Mucosa of gallbladder (tissue), 1 donor: ENCODE data around the gene RLIM. TPM values are rescaled to one million over a fixed set of nuclear protein-coding genes. Genes with fewer than 3 reads are reported as not detected.
A peak's percentile ranks its signal among the peaks of the same experiment; 100 is the strongest.
"Not testable (repeated sequence)": the region's sequence is repeated elsewhere in the genome, so short reads cannot be mapped to it uniquely, and the experiment has no call there.

Experiments used
- DNase-seq: peaks from one replicate; pipeline ENCODE4 v3.0.0-alpha.2; 2020; ENCODE audit warnings: low spot score
- total RNA-seq: library from RNA; stranded (reverse); gene quantifications from one replicate; pipeline ENCODE4 v1.2.1, GENCODE V29; 2021
- donor health status: DM: no; HTN: no; CAD: no.

Gene RLIM, protein sequence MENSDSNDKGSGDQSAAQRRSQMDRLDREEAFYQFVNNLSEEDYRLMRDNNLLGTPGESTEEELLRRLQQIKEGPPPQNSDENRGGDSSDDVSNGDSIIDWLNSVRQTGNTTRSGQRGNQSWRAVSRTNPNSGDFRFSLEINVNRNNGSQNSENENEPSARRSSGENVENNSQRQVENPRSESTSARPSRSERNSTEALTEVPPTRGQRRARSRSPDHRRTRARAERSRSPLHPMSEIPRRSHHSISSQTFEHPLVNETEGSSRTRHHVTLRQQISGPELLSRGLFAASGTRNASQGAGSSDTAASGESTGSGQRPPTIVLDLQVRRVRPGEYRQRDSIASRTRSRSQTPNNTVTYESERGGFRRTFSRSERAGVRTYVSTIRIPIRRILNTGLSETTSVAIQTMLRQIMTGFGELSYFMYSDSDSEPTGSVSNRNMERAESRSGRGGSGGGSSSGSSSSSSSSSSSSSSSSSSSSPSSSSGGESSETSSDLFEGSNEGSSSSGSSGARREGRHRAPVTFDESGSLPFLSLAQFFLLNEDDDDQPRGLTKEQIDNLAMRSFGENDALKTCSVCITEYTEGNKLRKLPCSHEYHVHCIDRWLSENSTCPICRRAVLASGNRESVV
- total RNA-seq: 30.1 TPM

DNA sequence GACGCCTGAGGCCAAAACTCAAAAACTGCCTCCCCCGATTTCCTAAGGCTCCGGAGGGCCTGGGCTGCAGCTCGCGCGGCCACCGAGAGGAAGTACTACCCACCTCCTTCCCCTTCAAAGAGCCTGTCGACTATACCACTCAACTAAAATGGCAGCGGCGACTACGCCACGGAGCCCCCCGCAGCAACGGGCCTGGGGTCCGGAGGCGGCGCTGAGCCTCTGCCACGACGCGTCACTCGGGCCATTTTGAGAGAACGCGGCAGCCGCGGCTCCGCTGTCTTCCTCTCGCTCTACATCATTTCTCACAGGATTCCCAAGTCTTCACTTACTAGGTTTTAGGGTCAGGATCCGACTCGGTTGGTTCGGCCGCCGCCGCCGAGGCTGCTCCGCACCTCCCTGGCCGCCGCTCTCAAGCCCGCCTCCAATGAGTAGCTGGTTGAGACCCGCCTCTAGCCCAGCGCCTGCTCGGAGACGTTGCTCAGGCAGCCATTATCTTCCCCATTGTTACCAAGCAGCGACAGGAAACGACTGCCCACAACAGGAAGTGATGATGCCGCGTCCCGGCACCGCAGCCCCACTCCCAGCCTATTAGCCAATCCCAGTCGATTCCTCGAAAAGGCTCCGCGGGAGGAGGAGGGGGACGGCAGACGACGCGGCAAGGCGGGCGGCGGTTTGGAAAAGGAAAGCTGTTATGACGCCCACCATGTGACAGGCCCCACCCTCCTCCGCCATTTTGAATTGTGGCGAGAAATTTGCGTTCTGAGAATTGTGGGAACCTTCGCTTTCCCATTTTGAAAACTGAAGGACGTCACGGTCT, at the start of gene RLIM:
RLIM (minus strand) TSS at position 532 of the 817 bp plus-strand sequence. CDS start 18,647 bp downstream, outside the sequence.
- peak; percentile 95 for DNase-seq

DNA sequence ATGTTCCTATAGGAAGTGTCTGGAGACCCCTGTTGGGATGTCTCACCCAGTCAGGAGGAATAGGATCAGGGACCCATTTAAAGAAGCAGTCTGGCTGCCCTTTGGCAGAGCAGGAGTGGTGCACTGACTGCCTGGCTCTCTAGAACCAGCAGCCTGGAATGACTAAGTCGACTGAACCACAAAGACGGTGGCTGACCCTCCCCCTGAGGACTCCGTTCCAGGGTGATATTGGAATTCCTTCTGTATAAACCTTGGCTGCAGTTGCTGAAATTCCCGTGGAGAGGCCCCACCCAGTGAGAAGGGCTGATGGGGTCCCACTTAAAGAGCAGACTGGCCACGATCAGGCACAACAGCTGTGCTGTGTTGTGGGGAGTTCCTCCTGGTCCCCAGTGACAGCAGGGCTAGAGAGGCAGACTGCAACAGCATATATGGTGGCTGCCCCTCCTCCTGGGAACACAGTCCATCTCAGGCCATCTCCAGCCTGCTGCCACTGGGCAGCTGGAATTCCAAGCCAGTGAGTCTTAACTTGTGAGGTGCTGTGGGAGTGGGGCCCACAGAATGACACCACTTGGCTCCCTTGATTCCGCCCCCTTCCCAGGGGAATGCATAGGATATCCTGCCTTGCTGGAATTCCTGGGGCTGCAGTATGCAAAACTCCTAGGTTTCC, 41.8 kb upstream of the RLIM start:
- DNase-seq: no peak

DNA sequence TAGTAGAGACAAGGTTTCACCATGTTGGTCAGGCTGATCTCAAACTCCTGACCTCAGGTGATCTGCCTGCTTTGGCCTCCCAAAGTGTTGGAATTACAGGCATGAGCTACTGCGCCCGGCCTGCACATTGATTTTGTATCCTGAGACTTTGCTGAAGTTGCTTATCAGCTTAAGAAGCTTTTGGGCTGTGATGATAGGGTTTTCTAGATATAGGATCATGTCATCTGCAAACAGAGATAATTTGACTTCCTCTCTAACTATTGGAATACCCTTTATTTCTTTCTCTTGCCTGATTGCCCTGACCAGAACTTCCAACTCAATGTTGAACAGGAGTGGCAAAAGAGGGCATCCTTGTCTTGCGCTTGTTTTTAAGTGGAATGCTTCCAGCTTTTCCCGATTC, 40.5 kb upstream of the RLIM start:
- DNase-seq: not testable (repeated sequence)

DNA sequence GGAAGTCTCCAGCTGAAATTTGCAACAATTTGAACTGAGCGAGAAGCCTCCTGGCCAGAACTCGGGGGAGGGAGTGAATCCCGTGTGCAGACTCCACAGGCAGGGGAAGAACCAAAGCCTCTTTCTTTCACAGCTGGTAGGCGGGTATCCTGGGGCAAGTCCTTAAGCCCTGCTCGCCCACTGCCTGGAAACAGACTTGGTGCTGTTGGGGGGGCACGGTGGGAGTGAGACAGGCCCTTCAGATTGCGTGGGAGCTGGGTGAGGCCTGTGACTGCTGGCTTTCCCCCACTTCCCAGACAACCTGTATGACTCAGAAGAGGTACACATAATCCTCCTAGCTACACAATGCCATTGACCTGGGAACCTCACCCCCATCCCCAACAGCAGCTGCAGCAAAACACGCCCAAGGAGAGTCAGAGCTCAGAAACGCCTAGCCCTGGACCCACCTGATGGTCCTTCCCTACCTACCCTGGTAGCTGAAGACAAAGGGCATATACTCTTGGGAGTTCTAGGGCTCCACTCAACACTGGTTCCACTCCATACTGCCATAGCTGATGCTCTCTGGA, 22.4 kb upstream of the RLIM start:
- no peak for DNase-seq

DNA sequence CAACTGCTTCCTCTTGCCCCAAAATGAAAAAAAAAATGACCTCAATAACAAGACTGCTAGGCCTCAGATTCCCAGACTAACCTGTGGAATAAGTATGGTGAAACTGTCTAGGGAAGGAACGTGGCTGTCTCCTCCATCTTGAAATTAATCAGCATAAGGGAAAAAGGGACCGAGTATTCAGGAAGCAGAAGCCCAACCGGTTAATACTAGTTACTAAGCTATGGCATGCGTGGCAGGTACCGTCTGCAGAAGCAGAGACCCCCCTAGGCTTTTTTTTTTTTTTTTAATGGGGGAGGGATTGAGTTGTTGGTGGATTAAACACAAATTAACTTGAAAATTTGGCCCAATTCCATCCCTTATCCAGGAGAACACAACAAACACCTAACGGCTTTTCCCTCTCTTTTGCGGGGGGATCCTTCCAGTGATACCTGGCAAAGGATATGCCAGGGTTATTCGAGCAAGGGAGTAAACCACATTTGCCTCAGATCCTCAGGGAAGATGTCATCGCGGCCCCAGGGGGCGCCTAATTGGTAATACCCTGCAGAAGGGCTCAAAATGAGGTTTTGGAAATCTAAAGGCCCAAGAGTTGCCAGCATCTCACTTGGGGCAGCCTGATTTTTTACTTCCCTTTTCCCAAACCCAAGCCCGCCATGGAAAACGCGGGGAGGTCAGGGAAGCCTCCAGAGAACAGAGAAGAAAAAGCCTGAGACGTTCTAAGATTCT, 893 bp downstream of the RLIM start:
- no peak for DNase-seq

DNA sequence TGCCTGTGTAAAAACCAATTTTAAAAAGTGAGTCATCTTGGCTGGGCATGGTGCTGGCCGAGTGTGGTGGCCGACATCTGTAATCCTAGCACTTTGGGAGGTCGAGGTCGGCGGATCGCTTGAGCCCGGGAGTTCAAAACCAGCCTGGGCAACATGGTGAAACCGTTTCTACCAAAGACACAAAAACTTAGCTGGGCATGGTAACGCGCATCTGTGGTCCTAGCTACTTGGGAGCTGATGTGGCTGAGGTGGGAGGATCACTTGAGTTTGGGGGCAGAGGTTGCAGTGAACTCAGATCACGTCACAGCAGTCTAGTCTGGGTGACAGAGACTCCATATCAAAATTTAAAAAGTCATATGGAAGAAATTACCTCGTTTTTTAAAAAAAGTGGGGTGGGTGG, 7.6 kb downstream of the RLIM start:
- no peak for DNase-seq

DNA sequence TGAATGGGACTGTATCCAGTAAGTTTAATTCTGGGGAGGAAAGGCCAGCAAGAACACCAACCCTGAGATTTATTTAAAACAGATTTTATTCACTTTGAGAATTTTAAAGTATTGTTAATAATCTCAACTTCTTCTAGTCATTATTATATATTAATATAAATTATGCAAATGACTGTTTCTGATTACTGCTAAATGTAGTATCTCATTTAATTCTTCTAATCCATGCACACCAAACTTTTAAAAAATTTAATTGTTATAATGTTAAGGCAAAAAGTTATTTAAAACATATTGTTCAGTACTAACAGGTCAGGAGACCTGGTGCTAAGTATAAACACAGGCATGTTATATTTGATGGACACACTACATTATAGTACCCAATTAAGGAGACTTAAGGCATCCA, 8.1 kb downstream of the RLIM start:
- DNase-seq: no peak

DNA sequence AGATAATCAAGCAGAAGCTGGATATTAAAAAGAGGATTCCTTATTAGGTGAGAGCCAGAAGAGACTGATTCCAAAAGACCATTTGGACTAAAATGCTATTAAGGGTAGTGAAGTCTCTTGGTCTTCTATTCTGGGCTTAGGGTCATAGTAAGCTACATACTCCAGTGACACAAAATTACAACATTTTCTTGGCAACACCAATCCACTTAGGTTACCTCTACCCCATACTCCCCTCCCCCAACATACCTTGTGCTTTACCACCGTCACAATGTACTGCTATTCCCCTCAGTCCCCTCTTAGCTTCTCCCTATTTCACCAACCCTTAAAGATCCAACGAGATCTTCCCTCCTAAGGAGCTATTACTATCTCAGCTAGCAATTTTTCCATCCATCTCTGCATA, 11.4 kb downstream of the RLIM start:
- DNase-seq: no peak

DNA sequence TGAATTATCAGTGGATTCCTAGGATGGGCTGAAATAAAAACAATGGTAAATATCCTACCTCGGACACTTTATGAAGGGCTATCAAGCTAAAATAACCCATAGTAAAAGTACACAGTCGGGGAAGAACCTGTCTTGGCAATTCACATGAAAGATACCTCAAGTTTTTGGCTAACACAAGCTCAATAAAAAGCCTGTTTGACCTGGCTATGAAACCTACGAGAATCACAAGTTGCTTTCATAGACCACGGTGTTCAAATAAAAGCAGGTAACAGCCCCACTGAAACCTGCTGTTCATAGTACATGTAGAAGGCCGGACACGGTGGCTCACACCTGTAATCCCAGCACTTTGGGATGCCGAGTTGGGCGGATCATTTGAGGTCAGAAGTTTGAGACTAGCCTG, 12.3 kb downstream of the RLIM start:
- DNase-seq: no peak

DNA sequence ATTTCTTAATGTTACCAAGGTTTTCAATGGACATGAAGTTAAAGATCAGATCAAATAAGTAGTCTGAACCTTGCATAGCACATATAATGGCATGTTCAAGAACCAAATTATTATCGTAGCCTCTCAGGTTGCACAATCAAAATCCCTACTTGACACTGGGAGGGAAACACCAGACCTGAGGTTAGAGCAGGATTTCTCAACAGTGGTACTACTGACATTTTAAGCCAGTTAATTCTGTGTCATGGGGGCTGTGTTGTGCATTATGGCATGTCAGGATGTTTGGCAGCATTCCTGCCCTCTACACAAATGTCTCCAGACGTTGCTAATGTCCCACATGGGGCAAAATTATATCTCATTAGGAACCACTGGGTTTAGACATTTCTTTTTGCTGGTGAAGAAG, 20.8 kb downstream of the RLIM start:
- no peak for DNase-seq

DNA sequence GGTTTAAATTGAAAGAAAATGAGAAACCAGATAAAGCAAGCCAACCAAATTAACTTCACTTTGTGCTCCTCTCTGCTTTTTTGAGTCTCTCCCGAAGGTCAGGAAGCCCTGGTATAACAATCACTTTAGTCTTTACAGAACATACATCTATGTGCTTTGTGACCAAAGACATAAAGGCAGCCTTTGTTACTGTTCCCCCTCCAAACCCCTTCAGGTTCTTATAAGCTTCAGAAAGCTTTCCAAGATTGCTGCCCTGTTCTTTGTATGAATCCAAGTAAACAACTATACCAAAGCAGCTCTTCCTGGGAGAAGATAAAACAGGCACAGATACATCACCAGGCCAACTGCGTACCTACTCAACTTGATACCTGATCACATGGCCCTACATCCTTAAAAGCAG, 28.7 kb downstream of the RLIM start:
- DNase-seq: no peak

DNA sequence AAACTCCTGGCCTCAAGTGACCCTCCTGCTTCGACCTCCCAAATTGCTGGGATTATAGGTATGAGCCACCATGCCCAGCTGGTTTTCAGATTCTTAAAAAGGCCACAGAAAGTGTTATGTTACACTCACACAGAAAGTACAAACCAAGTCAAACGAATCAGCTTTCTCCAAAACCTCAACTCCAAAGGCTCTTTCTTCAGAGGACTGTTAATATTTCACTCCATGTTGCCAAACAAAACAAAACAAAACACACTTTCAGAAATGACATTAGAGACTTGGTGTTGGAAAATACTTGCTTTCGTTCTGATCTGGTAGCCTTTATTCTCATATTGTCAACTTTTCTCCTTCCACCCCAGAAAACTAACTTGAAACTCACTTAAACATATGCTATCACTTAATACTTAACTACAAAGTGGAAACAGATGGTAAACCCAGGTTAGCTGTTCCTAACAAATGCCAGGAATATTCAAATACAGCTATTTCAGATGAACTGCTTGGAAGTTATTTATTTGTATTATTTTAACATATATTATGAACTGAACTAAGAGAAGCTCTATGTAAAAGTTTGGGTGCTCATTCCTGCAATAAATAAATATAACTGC, 34.7 kb downstream of the RLIM start:
- DNase-seq: no peak

DNA sequence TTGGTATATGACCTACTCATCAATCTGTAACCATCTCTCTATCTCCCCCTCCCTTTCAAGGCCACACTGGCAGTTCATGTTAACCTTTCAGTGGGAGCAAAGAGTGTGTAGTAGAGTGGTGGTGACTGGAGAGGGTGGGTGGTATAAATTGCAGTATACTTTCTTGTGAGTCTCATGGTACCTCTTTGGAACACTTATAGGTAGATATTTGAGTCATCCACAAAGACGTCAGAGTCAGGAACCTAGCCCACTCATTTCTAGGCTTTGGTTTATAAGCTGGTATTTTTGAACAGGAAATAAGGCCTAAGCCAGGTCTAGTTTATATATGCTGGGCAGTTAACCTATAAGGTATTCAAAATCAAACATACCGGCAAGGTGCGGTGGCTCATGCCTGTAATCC, 36.3 kb downstream of the RLIM start:
- DNase-seq: no peak

DNA sequence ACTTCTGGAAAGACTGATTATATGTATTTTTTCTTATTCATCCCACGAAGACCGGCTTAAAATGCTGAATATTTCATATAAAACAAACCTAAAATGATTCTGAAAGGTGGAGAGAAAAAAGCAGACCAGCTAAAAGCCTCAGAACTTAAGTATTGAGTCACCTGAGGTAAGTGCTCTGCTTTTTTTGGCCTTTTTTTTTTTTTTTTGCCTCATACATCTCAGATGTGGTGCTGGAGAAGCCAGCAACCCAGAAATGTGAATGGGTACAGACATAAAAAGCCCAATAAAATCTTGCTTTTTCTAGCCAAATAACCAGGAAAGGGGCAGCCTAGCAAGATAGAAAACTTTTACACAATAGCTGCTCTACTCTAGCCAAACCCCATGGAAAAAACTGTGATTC, 57.0 kb downstream of the RLIM start:
- no peak for DNase-seq

DNA sequence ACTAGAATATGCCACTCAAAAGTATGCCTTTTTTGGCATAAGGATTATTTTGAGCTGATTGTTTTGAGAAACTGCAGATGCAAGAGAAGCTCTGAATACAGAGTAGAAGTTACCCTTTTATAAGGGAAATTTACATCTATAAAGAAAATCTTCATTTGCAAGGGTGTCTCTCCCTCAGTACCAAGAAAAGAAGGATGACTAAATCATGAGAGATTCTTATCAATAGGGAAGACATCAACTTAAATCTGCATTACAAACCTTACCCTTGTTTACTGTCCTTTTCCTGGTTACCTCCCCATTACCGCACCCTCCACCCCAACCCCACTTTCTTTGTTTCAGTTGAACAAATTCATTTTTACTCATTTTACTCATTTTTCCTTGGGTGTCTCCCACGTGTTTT, 62.5 kb downstream of the RLIM start:
- no peak for DNase-seq

DNA sequence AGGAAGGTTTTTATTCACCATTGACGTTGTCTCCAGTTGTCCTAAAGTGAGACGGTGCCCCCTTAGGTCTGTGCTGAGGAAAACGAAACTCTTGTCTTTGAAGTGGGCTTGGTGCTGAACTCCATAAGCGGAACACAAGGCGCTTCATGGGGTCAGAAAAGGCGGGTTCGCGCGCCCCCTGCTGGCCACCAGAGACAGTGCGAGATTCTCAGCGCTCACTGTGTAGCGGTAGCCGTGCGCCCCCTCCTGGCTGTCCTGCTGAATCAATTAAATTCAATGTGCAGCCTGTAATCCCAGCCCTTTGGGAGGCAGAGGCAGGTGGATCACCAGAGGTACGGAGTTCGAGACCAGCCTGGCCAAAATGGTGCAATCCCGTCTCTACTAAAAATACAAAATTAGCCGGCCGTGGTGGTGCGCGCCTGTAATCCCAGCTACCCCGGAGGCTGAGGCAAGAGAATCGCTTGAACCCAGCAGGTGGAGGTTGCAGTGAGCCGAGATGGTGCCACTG, 64.1 kb downstream of the RLIM start:
- DNase-seq: peak; percentile 85

DNA sequence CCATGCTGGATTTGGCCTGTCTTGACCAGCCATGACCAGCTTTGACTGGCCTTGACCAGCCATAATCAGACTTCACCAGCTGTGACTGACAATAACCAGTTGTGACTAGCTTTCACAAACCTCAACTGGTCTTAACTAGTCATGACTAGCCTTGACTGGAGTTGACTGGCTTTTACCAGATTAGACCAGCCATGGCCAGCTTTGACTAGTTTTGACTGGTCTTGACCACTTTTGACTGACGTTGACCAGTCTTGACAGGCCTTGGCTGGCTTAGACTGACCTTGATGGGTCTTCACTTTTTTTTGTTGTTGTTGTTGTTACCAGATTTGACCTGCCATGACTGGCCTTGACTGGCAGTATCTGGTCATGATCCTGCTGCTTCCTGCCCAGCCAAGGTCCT, 67.4 kb downstream of the RLIM start:
- DNase-seq: no peak

DNA sequence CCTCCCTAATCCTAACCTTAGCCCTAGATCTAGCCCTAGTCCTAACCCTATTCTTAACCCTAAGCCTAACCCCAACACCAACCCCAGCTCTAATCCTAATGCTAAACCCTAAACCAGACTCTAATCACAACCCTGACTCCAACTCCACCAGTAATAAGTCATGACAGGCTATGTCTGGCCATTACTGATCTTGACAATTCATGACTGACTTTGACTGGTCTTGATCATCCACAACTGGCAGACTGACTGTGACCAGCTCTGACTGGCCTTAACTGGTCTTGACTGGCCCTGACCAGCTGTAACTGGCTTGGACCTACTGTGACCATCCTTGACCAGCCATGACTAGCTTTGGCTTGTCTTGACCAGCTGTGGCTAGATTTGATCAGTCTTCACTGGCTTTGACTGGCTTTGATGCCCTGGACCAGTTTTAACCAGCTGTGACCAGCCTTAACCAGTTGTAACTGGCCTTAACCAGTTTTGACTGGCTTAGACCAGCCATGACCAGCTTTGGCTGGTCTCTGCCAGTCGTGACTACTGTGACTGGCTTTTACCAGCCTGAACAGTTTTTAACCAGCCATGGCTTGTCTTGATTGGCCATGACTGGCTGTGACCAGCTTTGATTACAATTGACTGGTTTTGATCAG, 68.4 kb downstream of the RLIM start:
- no peak for DNase-seq

DNA sequence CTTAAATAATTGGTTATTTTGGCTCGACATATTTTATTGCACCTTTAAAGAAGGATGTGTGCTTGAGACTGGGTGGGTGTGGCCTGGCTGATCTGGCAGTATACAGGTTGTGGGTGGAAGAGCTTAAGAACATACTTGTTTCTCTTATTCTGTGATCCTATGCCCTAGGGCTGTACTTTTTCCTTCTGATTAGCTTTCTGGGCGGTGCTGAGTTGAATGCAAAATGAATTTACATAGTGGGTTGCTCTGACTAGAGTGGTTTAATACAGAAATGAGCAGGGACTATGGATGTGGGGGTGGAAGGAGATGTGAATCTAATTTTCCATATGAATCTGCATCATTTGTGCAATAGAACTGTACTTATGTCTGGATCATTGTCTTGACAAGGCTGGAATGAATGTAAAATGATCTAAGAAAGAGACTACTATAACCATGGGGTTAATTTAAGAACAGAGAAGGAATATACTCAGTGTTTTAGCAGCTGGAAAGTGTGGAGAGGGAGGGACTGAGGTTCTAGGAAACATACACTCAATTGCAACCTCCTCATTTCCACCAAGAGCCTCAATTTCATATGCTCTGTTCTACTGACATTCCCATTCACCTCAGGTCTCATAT, 73.7 kb downstream of the RLIM start:
- DNase-seq: no peak
